Measurements from ENCODE around the gene WNT2B. TPM values are rescaled to one million over a fixed set of nuclear protein-coding genes. Genes with fewer than 3 reads are reported as not detected.

WNT2B gene
- total and polyA plus RNA-seq, 2 donors (not counting 3 experiments of a cell fraction or from before 2014, with no cell fraction given): 1.5 to 3.6 TPM

DNA sequence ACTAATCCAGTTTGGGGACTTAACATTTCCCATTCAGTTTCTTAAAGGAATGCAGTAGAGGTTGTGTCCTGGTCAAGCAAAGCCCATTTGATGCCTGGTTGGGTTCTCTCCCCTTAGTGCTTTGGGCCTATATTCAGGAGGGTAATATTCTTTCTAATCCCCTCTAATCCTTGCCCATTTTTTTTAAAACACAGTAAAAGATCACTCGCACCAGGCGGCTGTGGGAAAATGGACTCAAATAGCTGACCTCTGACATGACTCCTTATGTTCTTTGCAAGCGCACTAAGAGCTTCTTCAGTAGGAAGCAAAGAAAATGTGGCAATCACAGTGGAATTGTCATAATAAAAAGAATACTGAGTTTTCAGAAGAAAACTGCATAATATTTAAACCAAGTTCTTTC is 49.9 kb downstream of the WNT2B start:
- no peak for FAIRE-seq
- CTCF ChIA-PET: interaction anchor here (2.2 kb wide), 1 partner anchor 57 kb away, joined by 8 read pairs; no protein-coding TSS in a partner anchor
- DNase-seq (ENCODE audit: low read depth, low spot score): no peak
- intact Hi-C loops (cut with micrococcal nuclease) (no loop called here), dilution Hi-C loops (cut with MboI; ENCODE audit: extremely low pct_ligation_motif_present, low sequenced_read_pairs) (no loop called here)
- H3K36me3 ChIP-seq (ENCODE audit: control insufficient read depth in 2 of 2, extremely low read depth in 1 of 2, insufficient read depth in 2 of 2, low read length in 2 of 2): no peaks in the 10 kb centered on the region
- H4K20me1 ChIP-seq (replicated peaks; ENCODE audit: control insufficient read depth, extremely low read depth, insufficient read depth, low read length): no peaks in the 10 kb centered on the region
- H3K9ac ChIP-seq (replicated peaks; ENCODE audit: extremely low read depth, insufficient read depth, low read length): no peak overlapping the region
- H3K4me2 ChIP-seq (ENCODE audit: insufficient read depth, low read length): no peak overlapping the region
- no peak overlapping the region for H3K4me3 ChIP-seq (replicated peaks in 1 of 3; ENCODE audit: insufficient read depth in 1 of 3, low read depth in 1 of 3, low read length in 3 of 3)
- POLR2A ChIA-PET: no interaction called here
- no peak overlapping the region for H3K27ac ChIP-seq (ENCODE audit: insufficient read depth, low read depth, low read length)
- no peaks in the 10 kb centered on the region for H3K9me1 ChIP-seq (replicated peaks; ENCODE audit: control insufficient read depth, extremely low read depth, insufficient read depth, low read length)
- no peaks in the 10 kb centered on the region for H3K79me2 ChIP-seq (ENCODE audit: control insufficient read depth, insufficient read depth, low read length)
- no peaks in the 10 kb centered on the region for H3K9me3 ChIP-seq (replicated peaks; ENCODE audit: control insufficient read depth, insufficient read depth, low read length)
- H3K4me1 ChIP-seq (ENCODE audit: control insufficient read depth, extremely low read depth, insufficient read depth, low read length): peaks cover 5% of the 10 kb centered on the region
- no peak overlapping the region for H2AFZ ChIP-seq (ENCODE audit: low read depth, low read length)
- no peaks in the 10 kb centered on the region for H3K27me3 ChIP-seq (ENCODE audit: control insufficient read depth in 2 of 2, insufficient read depth in 2 of 2, low read length in 2 of 2)
- no TSS peak for BruUV-seq (replicated peaks)
- TF ChIP-seq EZH2 (IDR thresholded peaks at IDR 0.05; ENCODE audit: borderline replicate concordance, low read depth, low read length, severe bottlenecking) (no peak), JUN (IDR thresholded peaks at IDR 0.05; ENCODE audit: borderline replicate concordance, insufficient read depth, insufficient read length, low read depth) (no peak), MYC (IDR thresholded peaks at IDR 0.05; ENCODE audit: low read depth, low read length) (no peak), GATA2 (IDR thresholded peaks at IDR 0.05; ENCODE audit: insufficient read depth, insufficient read length, low read depth, low read length) (no peak), FOS (IDR thresholded peaks at IDR 0.05; ENCODE audit: borderline replicate concordance, insufficient read depth, low read length) (no peak), POLR2A (IDR thresholded peaks at IDR 0.05; ENCODE audit: low read depth, low read length) (no peak), POLR2AphosphoS5 (IDR thresholded peaks at IDR 0.05; ENCODE audit: insufficient read depth, low read depth, low read length) (no peak)
- TF ChIP-seq, protein P1, sequence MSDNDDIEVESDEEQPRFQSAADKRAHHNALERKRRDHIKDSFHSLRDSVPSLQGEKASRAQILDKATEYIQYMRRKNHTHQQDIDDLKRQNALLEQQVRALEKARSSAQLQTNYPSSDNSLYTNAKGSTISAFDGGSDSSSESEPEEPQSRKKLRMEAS (IDR thresholded peaks at IDR 0.05; ENCODE audit: insufficient read depth, insufficient read length): no peak
- TF ChIP-seq, protein P2, sequence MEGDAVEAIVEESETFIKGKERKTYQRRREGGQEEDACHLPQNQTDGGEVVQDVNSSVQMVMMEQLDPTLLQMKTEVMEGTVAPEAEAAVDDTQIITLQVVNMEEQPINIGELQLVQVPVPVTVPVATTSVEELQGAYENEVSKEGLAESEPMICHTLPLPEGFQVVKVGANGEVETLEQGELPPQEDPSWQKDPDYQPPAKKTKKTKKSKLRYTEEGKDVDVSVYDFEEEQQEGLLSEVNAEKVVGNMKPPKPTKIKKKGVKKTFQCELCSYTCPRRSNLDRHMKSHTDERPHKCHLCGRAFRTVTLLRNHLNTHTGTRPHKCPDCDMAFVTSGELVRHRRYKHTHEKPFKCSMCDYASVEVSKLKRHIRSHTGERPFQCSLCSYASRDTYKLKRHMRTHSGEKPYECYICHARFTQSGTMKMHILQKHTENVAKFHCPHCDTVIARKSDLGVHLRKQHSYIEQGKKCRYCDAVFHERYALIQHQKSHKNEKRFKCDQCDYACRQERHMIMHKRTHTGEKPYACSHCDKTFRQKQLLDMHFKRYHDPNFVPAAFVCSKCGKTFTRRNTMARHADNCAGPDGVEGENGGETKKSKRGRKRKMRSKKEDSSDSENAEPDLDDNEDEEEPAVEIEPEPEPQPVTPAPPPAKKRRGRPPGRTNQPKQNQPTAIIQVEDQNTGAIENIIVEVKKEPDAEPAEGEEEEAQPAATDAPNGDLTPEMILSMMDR (IDR thresholded peaks at IDR 0.05; ENCODE audit: extremely low read depth in 1 of 2, insufficient read depth in 1 of 2, low read depth in 1 of 2, low read length in 2 of 2): no peak
